Ovary (tissue), 3 donors: Measurements from ENCODE around the gene CFAP53.

Experiments
- EP300 ChIP-seq: sonication (generic); formaldehyde crosslinking; IDR thresholded peaks from one replicate; pipeline ENCODE4 v1.6.1; 2017; ENCODE audit warnings: antibody characterized with exemption
- POLR2A ChIP-seq: fragments of 450-650 bp; IDR thresholded peaks from one replicate; pipeline ENCODE4 v1.6.1; 2017; ENCODE audit warnings: antibody characterized with exemption, mild to moderate bottlenecking, moderate library complexity
- TF ChIP-seq, protein P1 (sequence below), 3 donors: fragments of 450-650 bp in 2 of 3; fragments of 200-600 bp in 1 of 3; IDR thresholded peaks; one replicate each; pipeline versions ENCODE4 v1.5.1 to v1.8.0; 2016 to 2022; ENCODE audit warnings: antibody characterized with exemption in 3 of 3, mild to moderate bottlenecking in 1 of 3
- donor health status: DM: no; HTN: no; CAD: no.

DNA sequence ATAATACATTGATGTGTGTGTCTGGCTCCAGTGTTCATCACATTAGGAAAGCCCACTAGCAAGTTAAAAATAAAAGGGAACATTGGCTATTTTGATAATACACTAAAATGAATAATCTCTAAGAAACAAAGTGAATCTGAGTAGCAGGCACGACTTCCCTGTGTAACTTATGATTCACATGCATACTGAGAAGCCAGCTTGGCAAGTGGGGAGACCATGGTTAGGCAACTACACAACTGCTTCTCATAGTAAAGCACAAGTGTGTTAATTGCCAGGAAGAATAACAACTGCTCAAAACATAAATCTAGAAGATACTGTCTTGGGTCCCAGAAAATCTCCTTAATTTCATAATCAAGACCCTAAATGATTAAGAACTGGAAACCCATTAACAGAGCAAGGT, 75.4 kb downstream of the CFAP53 start:
- TF ChIP-seq, protein P1, sequence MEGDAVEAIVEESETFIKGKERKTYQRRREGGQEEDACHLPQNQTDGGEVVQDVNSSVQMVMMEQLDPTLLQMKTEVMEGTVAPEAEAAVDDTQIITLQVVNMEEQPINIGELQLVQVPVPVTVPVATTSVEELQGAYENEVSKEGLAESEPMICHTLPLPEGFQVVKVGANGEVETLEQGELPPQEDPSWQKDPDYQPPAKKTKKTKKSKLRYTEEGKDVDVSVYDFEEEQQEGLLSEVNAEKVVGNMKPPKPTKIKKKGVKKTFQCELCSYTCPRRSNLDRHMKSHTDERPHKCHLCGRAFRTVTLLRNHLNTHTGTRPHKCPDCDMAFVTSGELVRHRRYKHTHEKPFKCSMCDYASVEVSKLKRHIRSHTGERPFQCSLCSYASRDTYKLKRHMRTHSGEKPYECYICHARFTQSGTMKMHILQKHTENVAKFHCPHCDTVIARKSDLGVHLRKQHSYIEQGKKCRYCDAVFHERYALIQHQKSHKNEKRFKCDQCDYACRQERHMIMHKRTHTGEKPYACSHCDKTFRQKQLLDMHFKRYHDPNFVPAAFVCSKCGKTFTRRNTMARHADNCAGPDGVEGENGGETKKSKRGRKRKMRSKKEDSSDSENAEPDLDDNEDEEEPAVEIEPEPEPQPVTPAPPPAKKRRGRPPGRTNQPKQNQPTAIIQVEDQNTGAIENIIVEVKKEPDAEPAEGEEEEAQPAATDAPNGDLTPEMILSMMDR (IDR thresholded peaks at IDR 0.05), result no peak
- no peak for TF ChIP-seq POLR2A
- TF ChIP-seq EP300, result no peak
